Ishikawa (cell line): ENCODE measurements around the gene GABRB3.

Experiments
- CEBPB ChIP-seq: IDR thresholded peaks from 2 replicates; pipeline ENCODE4 v1.6.1; 2012
- CREB1 ChIP-seq: IDR thresholded peaks from 2 replicates; pipeline ENCODE4 v1.6.1; 2012; ENCODE audit warnings: low read depth
- EGR1 ChIP-seq: IDR thresholded peaks from 2 replicates; pipeline ENCODE4 v1.6.1; 2012
- EP300 ChIP-seq: IDR thresholded peaks from 2 replicates; pipeline ENCODE4 v1.6.1; 2012; ENCODE audit warnings: borderline replicate concordance
- FOXM1 ChIP-seq: IDR thresholded peaks from 2 replicates; pipeline ENCODE4 v1.6.1; 2012; ENCODE audit warnings: low read depth, borderline replicate concordance
- MAX ChIP-seq: IDR thresholded peaks from 2 replicates; pipeline ENCODE4 v1.6.1; 2012
- NFIC ChIP-seq: IDR thresholded peaks from 2 replicates; pipeline ENCODE4 v1.6.1; 2012
- RAD21 ChIP-seq: IDR thresholded peaks from 2 replicates; pipeline ENCODE4 v1.6.1; 2012; ENCODE audit warnings: low read depth
- REST ChIP-seq: IDR thresholded peaks from 2 replicates; pipeline ENCODE4 v1.6.1; 2012; ENCODE audit warnings: low read depth, mild to moderate bottlenecking
- TAF1 ChIP-seq: IDR thresholded peaks from 2 replicates; pipeline ENCODE4 v1.6.1; 2012; ENCODE audit warnings: low read depth, mild to moderate bottlenecking
- TCF12 ChIP-seq: IDR thresholded peaks from 2 replicates; pipeline ENCODE4 v1.6.1; 2012; ENCODE audit warnings: low read depth
- TEAD4 ChIP-seq: IDR thresholded peaks from 2 replicates; pipeline ENCODE4 v1.6.1; 2012
- USF1 ChIP-seq: IDR thresholded peaks from 2 replicates; pipeline ENCODE4 v1.6.1; 2012
- YY1 ChIP-seq: IDR thresholded peaks from 2 replicates; pipeline ENCODE4 v1.6.1; 2012; ENCODE audit warnings: low read depth
- ZBTB7A ChIP-seq: IDR thresholded peaks from 2 replicates; pipeline ENCODE4 v1.6.1; 2012; ENCODE audit warnings: low read depth

GABRB3 gene

GRCh38 chr15:26667222-26667988, 105.5 kb downstream of the GABRB3 start:
- TF ChIP-seq CEBPB (no peak), EP300 (no peak), YY1 (no peak), MAX (no peak), EGR1 (no peak), NFIC (no peak), USF1 (no peak), TEAD4 (no peak), TAF1 (no peak), ZBTB7A (no peak), CREB1 (no peak), FOXM1 (no peak), RAD21 (no peak), TCF12 (no peak), REST (no peak)

GRCh38 chr15:26665957-26666791, 106.7 kb downstream of the GABRB3 start:
- no peak for TF ChIP-seq USF1
- no peak for TF ChIP-seq ZBTB7A
- no peak for TF ChIP-seq TEAD4
- no peak for TF ChIP-seq CEBPB
- no peak for TF ChIP-seq EP300
- TF ChIP-seq REST, result no peak
- TF ChIP-seq NFIC, result no peak
- no peak for TF ChIP-seq CREB1

- no peak for TF ChIP-seq REST
- TF ChIP-seq NFIC, result no peak
- no peak for TF ChIP-seq CREB1
- TF ChIP-seq USF1, result no peak
- TF ChIP-seq EGR1, result no peak
- no peak for TF ChIP-seq TCF12
- TF ChIP-seq CEBPB, result no peak
- TF ChIP-seq TEAD4, result no peak
- no peak for TF ChIP-seq FOXM1
- TF ChIP-seq EP300, result no peak
- TF ChIP-seq YY1, result no peak
Observed at GRCh38 chr15:26662283-26662682, 110.6 kb downstream of the GABRB3 start.

- no peak for TF ChIP-seq CREB1
- no peak for TF ChIP-seq TCF12
- no peak for TF ChIP-seq RAD21
- TF ChIP-seq FOXM1, result no peak
- no peak for TF ChIP-seq YY1
- TF ChIP-seq CEBPB, result no peak
- TF ChIP-seq ZBTB7A, result no peak
- TF ChIP-seq TAF1, result no peak
- TF ChIP-seq MAX, result no peak
- TF ChIP-seq NFIC, result no peak
- no peak for TF ChIP-seq EGR1
Observed at GRCh38 chr15:26661748-26662147, 111.1 kb downstream of the GABRB3 start.
